ENCODE measurements around the gene FIGN.

The FIGN gene

GRCh38 chr2:163736433-163737189 is 803 bp upstream of the FIGN start:
- DNase-seq: no peak

- DNase-seq: no peak
Observed at GRCh38 chr2:163734881-163735684, 725 bp downstream of the FIGN start.

GRCh38 chr2:163734401-163734800 is 1.4 kb downstream of the FIGN start:
- DNase-seq: no peak

- no peak for DNase-seq
Observed at GRCh38 chr2:163733956-163734355, 1.9 kb downstream of the FIGN start.

GRCh38 chr2:163733301-163733938 is 2.4 kb downstream of the FIGN start:
- no peak for DNase-seq

- no peak for DNase-seq
Observed at GRCh38 chr2:163732727-163733126, 3.1 kb downstream of the FIGN start.

GRCh38 chr2:163731735-163732134 is 4.1 kb downstream of the FIGN start:
- no peak for DNase-seq

GRCh38 chr2:163730556-163730955 is 5.3 kb downstream of the FIGN start:
- no peak for DNase-seq

GRCh38 chr2:163729636-163730273 is 6.1 kb downstream of the FIGN start:
- no peak for DNase-seq

- DNase-seq: no peak
Observed at GRCh38 chr2:163723881-163724280, 11.9 kb downstream of the FIGN start.

- DNase-seq: no peak
Observed at GRCh38 chr2:163723348-163723747, 12.5 kb downstream of the FIGN start.

GRCh38 chr2:163719331-163719730 is 16.5 kb downstream of the FIGN start:
- no peak for DNase-seq

GRCh38 chr2:163717993-163718680 is 17.7 kb downstream of the FIGN start:
- no peak for DNase-seq

- DNase-seq: no peak
Observed at GRCh38 chr2:163717515-163717914, 18.3 kb downstream of the FIGN start.

GRCh38 chr2:163716101-163716500 is 19.7 kb downstream of the FIGN start:
- DNase-seq: no peak

GRCh38 chr2:163715668-163716067 is 20.1 kb downstream of the FIGN start:
- no peak for DNase-seq

- DNase-seq: no peak
Observed at GRCh38 chr2:163715199-163715598, 20.6 kb downstream of the FIGN start.

GRCh38 chr2:163713534-163714311 is 22.1 kb downstream of the FIGN start:
- no peak for DNase-seq

GRCh38 chr2:163711699-163712098 is 24.1 kb downstream of the FIGN start:
- no peak for DNase-seq

GRCh38 chr2:163711258-163711657 is 24.6 kb downstream of the FIGN start:
- no peak for DNase-seq

GRCh38 chr2:163709270-163709669 is 26.5 kb downstream of the FIGN start:
- DNase-seq: no peak

GRCh38 chr2:163708265-163708664 is 27.5 kb downstream of the FIGN start:
- DNase-seq: no peak

Measured in CD4-positive, alpha-beta T cell treated with Interleukin-15 for 1 hour (primary cell).